ENCODE measurements around the gene TADA2B.
"Not testable (repeated sequence)": the region's sequence is repeated elsewhere in the genome, so short reads cannot be mapped to it uniquely, and the experiment has no call there.

Gene TADA2B

DNA sequence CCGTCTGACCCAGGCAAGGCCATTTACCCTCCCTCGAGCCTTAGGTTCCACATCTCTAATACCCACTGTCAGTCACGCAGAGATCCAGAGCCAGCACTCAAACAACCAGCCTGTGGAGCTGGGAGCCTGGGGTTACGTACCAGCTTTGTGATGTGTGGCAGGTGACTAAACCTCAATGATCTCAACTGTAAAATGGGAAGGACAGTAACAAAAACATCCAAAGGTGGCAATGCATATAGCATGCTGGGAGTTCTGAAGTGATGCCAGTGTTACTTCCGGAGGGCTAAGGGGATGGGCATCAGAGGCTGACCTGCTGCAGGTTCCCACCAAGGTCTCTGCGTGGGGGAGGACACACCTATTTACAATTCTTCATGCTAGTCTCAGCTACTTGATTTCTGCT lies 18.6 kb downstream of the TADA2B start:
- DNase-seq, result no peak

GRCh38 chr4:7062816-7063215 lies 19.6 kb downstream of the TADA2B start:
- DNase-seq, result no peak

DNA sequence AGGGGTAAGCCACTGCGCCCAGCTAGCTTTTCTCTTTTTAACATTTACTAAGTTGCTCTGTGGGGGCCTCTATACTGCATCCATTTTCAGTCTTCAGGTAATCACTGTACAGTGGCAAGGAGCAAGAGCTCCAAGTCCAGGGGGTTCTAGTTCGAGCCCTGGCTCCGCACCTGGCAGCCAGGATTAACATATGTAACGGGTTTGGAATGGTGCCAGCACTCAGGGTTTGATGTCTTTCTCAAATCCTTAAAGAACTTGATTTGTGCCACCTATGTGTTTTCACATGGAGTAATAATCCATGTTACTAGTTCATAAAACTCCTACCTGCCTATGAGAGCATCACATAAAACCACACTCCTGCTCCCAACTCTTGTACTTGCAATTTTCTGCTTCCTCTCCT lies 20.2 kb downstream of the TADA2B start:
- no peak for DNase-seq

DNA sequence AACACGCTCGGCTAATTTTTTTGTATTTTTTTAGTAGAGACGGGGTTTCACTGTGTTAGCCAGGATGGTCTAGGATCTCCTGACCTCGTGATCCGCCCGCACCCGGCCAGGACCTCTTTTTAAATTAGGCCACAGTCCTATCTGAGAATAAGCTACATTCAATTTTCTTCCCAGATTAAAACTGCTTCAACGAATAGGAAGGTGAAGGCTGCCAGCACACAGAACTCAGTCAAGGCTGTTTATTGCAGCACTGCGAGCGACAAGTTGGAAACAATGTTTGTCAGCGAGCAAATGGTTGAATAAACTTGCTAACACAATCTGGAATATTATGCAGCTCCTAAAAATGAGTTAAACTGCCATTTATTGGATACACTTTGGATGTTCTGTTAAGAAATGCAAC lies 22.8 kb downstream of the TADA2B start:
- no peak for DNase-seq

DNA sequence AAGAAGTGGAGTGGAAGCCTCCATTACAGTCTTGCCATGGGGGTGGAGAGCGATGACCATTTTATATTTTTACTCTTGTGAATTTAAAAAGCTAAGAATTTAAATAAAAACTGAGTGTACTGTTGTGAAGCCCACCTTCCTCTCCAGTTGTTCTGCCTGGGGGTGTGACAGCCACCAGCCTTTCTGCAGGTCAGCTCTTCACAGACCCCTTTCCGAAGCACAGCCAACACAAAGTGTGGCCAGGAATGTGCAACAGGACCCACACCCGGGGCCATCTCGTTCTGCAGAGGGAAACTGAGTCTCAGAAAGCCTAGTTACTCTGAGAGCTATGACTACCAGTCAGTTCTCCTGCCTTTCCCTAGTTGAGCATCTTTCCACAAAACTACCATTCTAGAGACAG lies 23.3 kb downstream of the TADA2B start:
- no peak for DNase-seq

GRCh38 chr4:7067126-7067451 lies 23.9 kb downstream of the TADA2B start:
- no peak for DNase-seq

DNA sequence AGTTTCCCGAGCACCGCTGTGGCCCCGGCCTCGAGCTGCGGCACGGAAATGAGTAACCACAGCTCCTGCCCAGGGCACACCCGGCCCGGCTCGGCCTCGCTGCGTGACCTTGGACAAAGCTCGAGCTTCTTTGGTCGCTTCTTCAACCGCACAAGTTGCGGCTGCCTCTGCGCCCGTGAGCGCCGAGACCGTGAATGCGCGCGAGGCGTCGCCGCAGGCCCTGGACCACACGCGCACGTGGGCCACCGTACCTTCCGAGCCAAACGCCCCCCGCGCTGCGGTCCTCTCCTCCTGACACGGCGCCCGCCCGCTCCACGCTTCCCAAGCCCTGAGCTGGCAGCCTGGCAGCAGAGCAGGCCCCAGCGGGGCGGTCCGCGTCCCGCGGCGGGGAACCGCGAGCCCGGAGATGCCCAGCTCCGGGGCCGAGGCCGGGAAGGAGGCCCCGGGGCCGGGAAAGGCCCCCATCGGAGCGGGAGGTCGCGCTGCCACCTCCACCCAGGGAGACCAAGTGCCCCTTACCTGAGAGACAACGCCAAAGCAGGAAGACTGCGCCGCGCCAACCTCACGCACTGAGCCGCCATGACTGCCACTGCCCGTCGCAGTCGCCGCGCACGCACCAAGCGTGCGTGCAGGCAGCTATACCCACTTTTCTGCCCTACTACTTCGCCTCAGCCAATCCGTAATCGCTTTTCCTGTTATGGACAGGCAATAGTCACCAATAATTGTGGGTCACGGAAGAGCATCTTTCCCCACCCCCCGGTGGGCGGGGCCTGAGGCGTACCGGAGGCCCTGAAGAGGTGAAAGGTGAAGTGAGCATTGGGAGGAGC lies 24.5 kb downstream of the TADA2B start, which contains the start of gene GRPEL1:
TSS of gene GRPEL1 (minus strand) at position 613 of the 827 bp plus-strand sequence. CDS start at position 581, 32 bp downstream.
- DNase-seq, result peak; percentile 97

- no peak for DNase-seq
Observed at GRCh38 chr4:7068279-7068842, 25.2 kb downstream of the TADA2B start.

GRCh38 chr4:7068883-7069282 lies 25.7 kb downstream of the TADA2B start:
- no peak for DNase-seq

DNA sequence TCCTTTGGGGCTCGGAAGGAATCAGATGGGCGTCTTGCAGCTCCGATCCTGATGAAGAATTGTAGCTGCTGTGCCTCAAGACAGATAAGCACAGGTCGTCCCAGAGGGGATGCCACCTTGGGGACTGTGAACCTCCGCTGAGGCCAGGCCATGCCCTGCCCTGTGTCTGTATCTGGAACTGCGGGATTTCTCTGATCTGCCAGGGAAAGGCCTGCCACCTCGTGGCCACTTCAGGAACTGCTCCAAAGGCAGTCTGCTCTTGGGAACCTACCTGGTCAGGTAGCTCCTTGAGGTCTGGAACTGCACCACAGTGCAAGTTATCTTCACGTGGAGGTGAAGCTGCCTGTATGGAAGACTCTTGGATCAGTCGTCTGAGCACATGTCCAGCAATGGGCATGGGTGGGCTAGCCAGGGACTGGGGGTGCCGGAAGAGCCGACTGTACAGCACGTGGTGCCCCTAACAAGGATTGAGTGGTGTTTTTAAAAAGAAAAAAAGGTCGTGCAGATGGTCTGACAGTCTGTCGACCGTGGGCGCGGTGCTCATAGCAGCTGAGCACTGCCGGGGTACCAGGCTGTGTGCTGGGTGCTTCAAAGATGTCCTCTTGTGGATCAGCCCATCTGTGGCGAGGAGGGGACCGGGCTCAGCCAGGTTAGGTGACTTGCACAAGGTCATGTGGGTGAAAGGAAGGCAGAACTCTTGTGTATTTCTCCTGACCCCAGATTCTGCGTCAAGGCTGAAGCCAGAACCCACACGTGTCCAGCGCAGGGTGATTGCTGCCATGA lies 27.7 kb downstream of the TADA2B start:
- peak; percentile 45 for DNase-seq

DNA sequence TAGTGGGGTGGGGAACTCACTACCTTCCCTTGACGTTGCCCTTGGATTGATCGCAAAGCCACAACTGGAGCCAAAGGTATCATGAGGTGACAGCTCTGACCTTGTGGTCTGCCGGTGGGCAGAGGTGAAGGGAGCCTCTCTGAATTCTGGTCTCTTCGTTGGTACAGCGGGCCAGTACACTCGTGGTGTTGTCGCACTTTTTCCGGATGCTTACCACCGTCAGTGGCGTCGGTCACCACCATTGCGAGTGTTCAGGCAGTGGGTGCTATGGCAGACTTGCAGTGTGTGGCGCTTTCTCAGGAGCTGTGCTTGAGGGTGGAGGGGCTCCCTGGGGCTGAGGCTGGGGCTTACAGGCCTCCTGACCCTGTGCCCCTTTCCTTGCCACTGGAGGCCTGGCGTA lies 29.9 kb downstream of the TADA2B start:
- no peak for DNase-seq

GRCh38 chr4:7073526-7074390 lies 30.6 kb downstream of the TADA2B start:
- DNase-seq, result peak; percentile 47

- DNase-seq, result no peak
Observed at GRCh38 chr4:7074426-7074825, 31.3 kb downstream of the TADA2B start.

GRCh38 chr4:7075962-7076695 lies 33.0 kb downstream of the TADA2B start:
- DNase-seq, result no peak

DNA sequence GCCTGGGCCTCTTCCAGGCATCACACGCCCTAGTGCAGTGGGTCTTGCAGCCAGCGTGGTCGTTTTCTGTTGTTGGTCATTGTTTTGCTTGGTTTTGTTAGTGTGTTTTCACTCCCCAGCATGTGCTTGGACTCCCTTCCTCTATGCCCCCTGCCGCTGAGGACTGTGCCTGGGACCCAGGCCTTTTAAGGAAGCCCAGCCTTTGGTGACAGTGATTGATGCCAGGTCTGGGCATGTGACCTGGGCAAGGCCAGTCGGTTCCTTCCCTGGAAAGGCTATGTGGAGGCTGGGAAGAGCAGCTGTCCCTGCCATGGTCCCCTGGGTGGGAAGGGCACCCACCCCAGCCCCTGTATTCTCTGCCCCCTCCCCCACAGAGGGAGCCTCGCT lies 33.5 kb downstream of the TADA2B start:
- no peak for DNase-seq

DNA sequence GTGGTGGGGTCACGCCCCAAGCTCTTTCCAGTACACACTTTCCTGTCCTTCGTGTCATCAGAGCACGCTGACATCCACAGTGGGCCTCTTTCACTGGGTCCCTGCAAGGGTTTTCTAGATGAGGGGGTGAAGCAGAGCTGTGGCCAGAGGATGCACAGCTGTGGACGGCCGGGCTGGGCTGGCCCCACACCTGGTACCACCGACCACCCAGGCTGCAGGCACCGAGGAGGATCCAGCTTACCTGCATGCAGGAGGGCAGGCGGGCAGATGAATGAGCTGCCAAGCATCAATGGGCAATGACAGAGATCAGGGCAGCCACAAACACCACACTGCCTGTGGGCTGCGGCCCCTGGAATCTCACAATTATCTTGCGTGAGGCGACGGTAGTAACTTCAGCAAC lies 34.2 kb downstream of the TADA2B start:
- no peak for DNase-seq

DNA sequence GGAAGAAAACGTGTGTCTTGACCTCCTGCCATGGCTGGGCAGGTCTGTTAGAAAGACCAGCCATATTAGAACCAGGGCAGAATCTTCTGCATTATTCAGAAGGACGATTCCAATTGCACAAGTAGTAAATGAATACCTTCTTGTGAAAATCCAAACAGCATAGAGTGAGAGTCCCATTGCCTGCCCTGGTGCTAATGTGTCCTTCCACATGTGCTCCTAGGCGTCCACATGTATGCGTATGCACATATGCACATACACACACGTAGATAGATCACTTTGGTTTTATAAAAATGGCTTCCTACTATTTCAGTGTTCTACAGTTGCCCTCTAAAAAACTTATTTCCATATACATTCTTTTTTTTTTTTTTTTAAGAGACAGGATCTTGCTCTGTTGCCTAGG lies 34.9 kb downstream of the TADA2B start:
- DNase-seq, result no peak

GRCh38 chr4:7079483-7079882 lies 36.3 kb downstream of the TADA2B start:
- DNase-seq, result not testable (repeated sequence)

- DNase-seq, result not testable (repeated sequence)
Observed at GRCh38 chr4:7079909-7080308, 36.7 kb downstream of the TADA2B start.

- no peak for DNase-seq
Observed at GRCh38 chr4:7083597-7084563, 40.7 kb downstream of the TADA2B start.

DNA sequence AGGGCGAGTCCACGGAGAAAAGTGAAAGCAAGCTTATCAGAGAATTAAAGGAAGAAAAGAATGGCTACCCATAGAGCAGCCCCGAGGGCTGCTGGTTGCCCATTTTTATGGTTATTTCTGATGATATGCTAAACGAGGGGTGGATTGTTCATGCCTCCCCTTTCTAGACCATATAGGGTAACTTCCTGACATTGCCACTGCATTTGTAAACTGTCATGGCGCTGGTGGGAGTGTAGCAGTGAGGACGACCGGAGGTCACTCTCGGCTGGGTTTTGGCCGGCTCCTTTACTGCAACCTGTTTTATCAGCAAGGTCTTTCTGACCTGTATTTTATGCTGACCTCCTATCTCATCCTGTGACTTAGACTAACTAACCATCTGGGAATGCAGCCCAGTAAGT lies 41.4 kb downstream of the TADA2B start:
- not testable (repeated sequence) for DNase-seq

Measured in NCI-H1694 treated with DMSO at 0.1 percent for 48 hours (cell line).